Lower leg skin (tissue), 4 donors: ENCODE data around the gene GPALPP1. TPM values are rescaled to one million over a fixed set of nuclear protein-coding genes. Genes with fewer than 3 reads are reported as not detected.
"Not testable (repeated sequence)": the region's sequence is repeated elsewhere in the genome, so short reads cannot be mapped to it uniquely, and the experiment has no call there.

Experiments used
- DNase-seq, 2 donors: peaks; one replicate each; pipeline ENCODE4 v3.0.0-alpha.2; 2019; ENCODE audit warnings: low spot score in 2 of 2
- H3K4me3 ChIP-seq: fragments of 200-600 bp; sonication (generic); 2 replicates; pipeline ENCODE4 v1.5.1; 2017; ENCODE audit warnings: mild to moderate bottlenecking, low read depth; ENCODE audit not compliant: poor library complexity, severe bottlenecking
- POLR2A ChIP-seq, 2 donors: fragments of 450-650 bp; IDR thresholded peaks; one replicate each; pipeline ENCODE4 v1.6.1; 2016 to 2017; ENCODE audit warnings: antibody characterized with exemption in 2 of 2, mild to moderate bottlenecking in 1 of 2, moderate library complexity in 1 of 2
- WGBS, 2 donors: methylation state at CpG; one replicate each; pipeline ENCODE4 v1.1.5; 2018; 5-methylcytosine and 5-hydroxymethylcytosine counted together
- intact Hi-C: fragments of 100-400 bp; cut with DNase I; formaldehyde crosslinking; loops from one replicate; pipeline ENCODE4 v1.15.0; 2023; ENCODE audit warnings: low total_unique reads
- total RNA-seq, 4 donors: library from RNA; depleted of rRNA; stranded (reverse); fragments of >200 nt; gene quantifications; one replicate each; pipeline ENCODE4 v1.1.0, GENCODE V29; 2016
- TF ChIP-seq, protein P1 (sequence below), 3 donors: fragments of 450-650 bp; IDR thresholded peaks; one replicate each; pipeline ENCODE4 v1.5.1; 2016; ENCODE audit warnings: antibody characterized with exemption in 3 of 3, mild to moderate bottlenecking in 3 of 3, moderate library complexity in 2 of 3

Gene GPALPP1
- total RNA-seq = 10 to 100 TPM; 18.3 to 29.6 (median 19.9) TPM

GRCh38 chr13:44989071-44989889 lies at the start of gene GPALPP1, which contains the start of gene NUFIP1:
Gene GPALPP1, plus strand, starts transcription at chr13:44989538. Its CDS starts 117 bp downstream, at chr13:44989655.
Gene NUFIP1, minus strand, starts transcription at chr13:44989471. Its CDS starts 35 bp downstream, at chr13:44989436.
- TF ChIP-seq, protein P1, sequence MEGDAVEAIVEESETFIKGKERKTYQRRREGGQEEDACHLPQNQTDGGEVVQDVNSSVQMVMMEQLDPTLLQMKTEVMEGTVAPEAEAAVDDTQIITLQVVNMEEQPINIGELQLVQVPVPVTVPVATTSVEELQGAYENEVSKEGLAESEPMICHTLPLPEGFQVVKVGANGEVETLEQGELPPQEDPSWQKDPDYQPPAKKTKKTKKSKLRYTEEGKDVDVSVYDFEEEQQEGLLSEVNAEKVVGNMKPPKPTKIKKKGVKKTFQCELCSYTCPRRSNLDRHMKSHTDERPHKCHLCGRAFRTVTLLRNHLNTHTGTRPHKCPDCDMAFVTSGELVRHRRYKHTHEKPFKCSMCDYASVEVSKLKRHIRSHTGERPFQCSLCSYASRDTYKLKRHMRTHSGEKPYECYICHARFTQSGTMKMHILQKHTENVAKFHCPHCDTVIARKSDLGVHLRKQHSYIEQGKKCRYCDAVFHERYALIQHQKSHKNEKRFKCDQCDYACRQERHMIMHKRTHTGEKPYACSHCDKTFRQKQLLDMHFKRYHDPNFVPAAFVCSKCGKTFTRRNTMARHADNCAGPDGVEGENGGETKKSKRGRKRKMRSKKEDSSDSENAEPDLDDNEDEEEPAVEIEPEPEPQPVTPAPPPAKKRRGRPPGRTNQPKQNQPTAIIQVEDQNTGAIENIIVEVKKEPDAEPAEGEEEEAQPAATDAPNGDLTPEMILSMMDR (IDR thresholded peaks at IDR 0.05) = no peak
- no peak for TF ChIP-seq POLR2A (IDR thresholded peaks at IDR 0.05)
- 0 to 1% methylated on average over 51 to 64 of the region's 66 CpGs for WGBS, 2 donors
- peak; percentile 93 to 98 for DNase-seq
- intact Hi-C loops = no loop called here
- H3K4me3 ChIP-seq = peak within 1 kb of the TSS; percentile 99

DNA sequence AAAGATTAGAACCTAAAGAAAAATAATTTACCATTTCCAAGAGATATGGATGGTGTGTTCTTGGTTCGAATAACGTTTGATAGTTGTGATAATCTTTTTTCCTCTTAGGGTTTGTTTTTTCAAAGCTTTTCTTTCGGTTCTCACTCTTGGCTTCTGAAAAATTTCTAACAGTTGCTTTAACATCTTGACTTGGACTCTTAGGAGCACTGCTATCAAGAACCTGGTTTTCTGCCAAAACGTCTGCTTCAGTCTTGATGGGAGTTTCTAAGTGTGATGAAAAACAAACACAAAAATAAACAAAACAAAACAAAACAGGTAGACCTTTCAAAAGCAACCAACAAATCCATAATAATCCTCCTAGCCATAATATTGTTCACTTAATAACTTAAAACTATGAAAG lies 45.9 kb upstream of the GPALPP1 start:
- intact Hi-C loops, H3K4me3 ChIP-seq, DNase-seq: not testable (repeated sequence)
- 66 to 73% methylated on average over 4 of the region's 4 CpGs for WGBS, 2 donors

DNA sequence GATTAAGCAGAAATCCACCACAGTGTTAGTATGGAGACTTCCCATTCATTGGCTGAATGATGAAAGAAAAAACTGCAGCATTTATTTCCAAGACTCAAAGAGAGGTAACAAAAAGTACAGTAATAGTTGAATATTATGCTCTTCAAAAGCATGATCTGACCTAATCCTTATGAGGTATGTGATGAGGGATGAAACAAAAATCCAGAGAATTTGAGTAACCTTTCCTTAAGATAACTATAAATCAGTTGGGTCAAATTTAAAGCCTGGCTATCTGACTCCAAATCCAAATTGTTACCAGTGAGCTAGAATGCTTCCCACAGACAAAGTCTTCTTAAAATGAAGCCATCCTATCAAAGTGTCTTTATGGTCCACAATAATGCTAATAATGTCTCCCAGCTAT lies 38.2 kb upstream of the GPALPP1 start:
- H3K4me3 ChIP-seq = no peak overlapping the region
- no peak for TF ChIP-seq POLR2A (IDR thresholded peaks at IDR 0.05)
- TF ChIP-seq, protein P1 (IDR thresholded peaks at IDR 0.05) = no peak
- intact Hi-C loops = no loop called here
- no peak for DNase-seq

DNA sequence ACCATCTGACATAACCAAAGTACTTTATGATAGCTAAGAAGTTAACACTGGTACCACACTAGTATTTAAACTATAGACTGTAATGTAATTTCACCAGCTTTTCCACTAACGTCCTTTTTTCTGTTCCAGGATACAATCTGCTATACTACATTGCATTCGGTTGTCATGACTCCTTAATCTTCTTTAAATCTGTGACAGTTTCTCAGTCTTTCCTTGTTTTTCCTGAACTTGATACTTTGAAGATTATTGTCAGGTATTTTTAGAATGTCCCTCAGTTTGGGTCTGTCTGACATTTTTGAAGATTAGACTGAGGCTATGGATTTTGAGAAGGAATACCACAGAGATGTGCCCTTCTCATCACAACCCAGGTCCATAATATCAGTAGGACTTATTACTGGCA lies 36.7 kb upstream of the GPALPP1 start:
- H3K4me3 ChIP-seq = no peak overlapping the region
- DNase-seq = no peak
- TF ChIP-seq, protein P1 (IDR thresholded peaks at IDR 0.05) = no peak
- no peak for TF ChIP-seq POLR2A (IDR thresholded peaks at IDR 0.05)
- 91 to 95% methylated on average over 2 of the region's 2 CpGs for WGBS, 2 donors
- intact Hi-C loops = no loop called here

DNA sequence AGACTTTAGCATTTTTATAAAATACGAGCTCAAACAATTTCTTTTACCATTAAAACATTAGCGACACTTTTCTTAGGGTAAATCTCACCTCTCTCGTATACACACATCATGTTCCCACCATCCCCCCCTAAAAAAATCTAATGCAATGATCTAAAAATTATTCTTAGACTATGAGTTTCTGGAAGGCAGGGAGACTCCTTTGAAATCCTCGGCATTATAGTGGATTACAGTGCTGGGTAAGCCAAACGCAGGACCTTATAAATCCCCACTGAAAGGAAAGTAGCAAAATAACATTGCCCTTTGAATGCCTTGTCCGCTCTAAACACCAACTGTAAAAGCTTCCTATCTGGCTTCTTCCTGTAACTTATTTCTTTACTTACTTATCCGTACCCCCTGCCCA lies 35.1 kb upstream of the GPALPP1 start:
- TF ChIP-seq, protein P1 (IDR thresholded peaks at IDR 0.05) = no peak
- TF ChIP-seq POLR2A (IDR thresholded peaks at IDR 0.05) = no peak
- 96 to 97% methylated on average over 7 of the region's 7 CpGs for WGBS, 2 donors
- no peak for DNase-seq
- intact Hi-C loops = no loop called here
- no peak overlapping the region for H3K4me3 ChIP-seq

GRCh38 chr13:44955406-44955805 lies 33.9 kb upstream of the GPALPP1 start:
- DNase-seq = peak in 1 of 2 donors; percentile 24
- no peak overlapping the region for H3K4me3 ChIP-seq
- TF ChIP-seq, protein P1 (IDR thresholded peaks at IDR 0.05) = no peak
- TF ChIP-seq POLR2A (IDR thresholded peaks at IDR 0.05) = no peak
- intact Hi-C loops = no loop called here
- 61 to 70% methylated on average over 3 of the region's 3 CpGs for WGBS, 2 donors
